ENCODE measurements around the gene MN1. TPM values are rescaled to one million over a fixed set of nuclear protein-coding genes. Genes with fewer than 3 reads are reported as not detected.
A peak's percentile ranks its signal among the peaks of the same experiment; 100 is the strongest.

MN1 gene
- total and polyA plus RNA-seq, 12 donors = 0.64 to 2.7 (median 1.1) TPM

DNA sequence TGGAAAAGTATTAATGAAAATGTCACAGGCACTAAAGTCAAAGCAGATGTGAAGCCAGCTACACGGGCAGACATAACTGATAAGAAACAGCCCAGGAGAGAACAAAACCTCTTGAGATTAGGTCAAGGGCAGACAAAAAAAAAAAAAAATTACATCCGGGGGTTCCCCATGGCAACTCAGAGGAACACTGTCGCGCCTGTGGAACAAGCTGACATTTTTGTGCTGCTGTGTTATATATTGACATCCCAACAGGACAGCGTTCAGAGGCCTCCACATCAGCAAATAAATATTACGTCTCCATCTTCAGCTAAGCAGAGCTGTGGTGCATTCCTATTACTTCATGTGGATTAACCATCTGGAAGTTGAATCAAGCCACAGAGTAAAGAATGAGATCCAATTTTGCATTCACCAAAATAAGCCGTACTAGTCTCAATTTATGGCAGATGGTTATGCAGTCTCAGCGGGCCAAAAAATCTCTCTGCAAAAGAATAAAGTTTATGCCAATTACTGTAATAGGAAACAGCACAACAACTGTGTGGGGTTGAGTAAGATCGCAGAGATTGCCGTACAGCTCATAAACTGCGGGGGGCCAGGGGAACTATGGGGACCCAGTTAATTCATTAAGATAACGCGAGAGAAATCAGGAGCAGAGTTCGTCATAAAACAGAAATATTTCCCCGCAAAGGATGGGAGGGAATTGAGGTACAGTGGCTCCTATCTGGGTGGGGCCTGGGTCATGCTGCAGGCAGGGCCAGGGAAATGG lies 41.3 kb upstream of the MN1 start:
- Histone ChIP-seq H3K27me3 (no peaks in the 10 kb centered on the region), H3K27ac (no peak overlapping the region), H3K4me3 (no peak overlapping the region), H3K4me1 (replicated peaks in 1 of 2) (peaks cover 0 to 12% of the 10 kb centered on the region in 2 donors), H3K9me3 (replicated peaks in 1 of 3) (no peaks in the 10 kb centered on the region), H3K36me3 (replicated peaks in 1 of 2) (no peaks in the 10 kb centered on the region)
- intact Hi-C loops (cut with DNase I) = no loop called here
- 65 to 73% (median 68%) methylated on average over 15 of the region's 15 CpGs for WGBS, 4 donors
- TF ChIP-seq CTCF (IDR thresholded peaks at IDR 0.05) (no peak), POLR2A (IDR thresholded peaks at IDR 0.05) (no peak)
- DNase-seq = peak in 4 of 7 donors; percentile 20 to 50 (median 35)

GRCh38 chr22:27842201-27842600 lies 40.6 kb upstream of the MN1 start:
- intact Hi-C loops (cut with DNase I) = no loop called here
- Histone ChIP-seq H3K36me3 (replicated peaks in 1 of 2) (no peaks in the 10 kb centered on the region), H3K4me1 (replicated peaks in 1 of 2) (peaks cover 0 to 12% of the 10 kb centered on the region in 2 donors), H3K27me3 (no peaks in the 10 kb centered on the region), H3K4me3 (no peak overlapping the region), H3K27ac (peak overlapping the region in 1 of 5 donors; percentile 47), H3K9me3 (replicated peaks in 1 of 3) (no peaks in the 10 kb centered on the region)
- TF ChIP-seq CTCF (IDR thresholded peaks at IDR 0.05) = no peak
- no peak for TF ChIP-seq POLR2A (IDR thresholded peaks at IDR 0.05)
- WGBS, 4 donors = 17 to 65% (median 65%) methylated on average over 1 of the region's 1 CpG; no CpG with 5 or more reads in 1 of the 4 donors
- DNase-seq = peak in 1 of 7 donors; percentile 10

DNA sequence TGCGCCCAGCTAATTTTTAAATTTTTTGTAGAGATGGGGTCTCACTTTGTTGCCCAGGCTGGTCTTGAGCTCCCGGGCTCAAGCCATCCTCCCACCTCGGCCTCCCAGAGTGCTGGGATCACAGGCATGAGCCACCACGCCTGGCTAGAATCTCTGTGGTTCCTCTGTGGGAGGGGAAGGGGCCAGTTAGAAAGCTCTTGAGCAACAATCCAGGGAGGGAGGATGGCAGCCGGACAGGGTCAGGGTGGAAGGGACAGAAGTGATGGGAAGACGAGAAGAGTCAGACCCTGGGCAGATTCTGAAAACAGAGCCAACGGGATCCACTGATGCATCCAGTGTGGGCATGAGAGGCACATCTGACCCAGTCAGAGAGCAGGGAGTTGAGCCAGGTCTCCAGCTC lies 38.9 kb upstream of the MN1 start:
- 95 to 98% (median 97%) methylated on average over 6 to 7 of the region's 7 CpGs for WGBS, 4 donors
- Histone ChIP-seq H3K4me1 (replicated peaks in 1 of 2) (peaks cover 0 to 12% of the 10 kb centered on the region in 2 donors), H3K27me3 (no peaks in the 10 kb centered on the region), H3K36me3 (replicated peaks in 1 of 2) (no peaks in the 10 kb centered on the region), H3K4me3 (no peak overlapping the region), H3K27ac (no peak overlapping the region), H3K9me3 (replicated peaks in 1 of 3) (no peaks in the 10 kb centered on the region)
- DNase-seq = peak in 2 of 7 donors; percentile 9 to 28
- intact Hi-C loops (cut with DNase I) = no loop called here
- TF ChIP-seq POLR2A (IDR thresholded peaks at IDR 0.05) (no peak), CTCF (IDR thresholded peaks at IDR 0.05) (no peak)

DNA sequence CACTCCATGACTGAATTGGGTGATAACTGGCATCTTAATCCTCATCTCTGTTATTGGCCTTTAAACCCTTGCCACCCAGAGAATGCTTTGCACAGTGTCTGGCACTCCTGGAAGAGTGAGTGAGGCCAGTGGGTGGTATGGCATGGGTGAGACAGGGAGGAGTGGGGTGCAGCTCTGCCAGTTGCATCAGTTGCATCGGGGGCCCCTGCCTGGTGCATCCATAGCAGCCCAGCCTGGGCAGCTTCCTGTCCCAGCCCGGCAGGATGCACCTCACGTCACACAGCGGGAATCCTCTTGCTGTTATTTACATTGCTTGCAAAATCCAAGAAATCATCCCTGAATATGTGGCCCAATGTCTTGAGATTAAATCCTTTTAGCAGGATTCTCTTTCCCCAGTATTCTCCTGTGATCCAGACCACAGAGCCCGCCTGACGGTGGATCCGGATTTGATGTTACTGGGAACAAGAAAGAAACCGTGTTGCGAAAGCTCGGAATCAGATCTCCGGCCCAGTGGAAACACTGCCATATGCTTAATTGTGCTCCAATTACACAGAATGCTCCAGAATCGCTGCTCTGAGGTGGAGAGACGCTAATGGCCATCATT lies 37.6 kb upstream of the MN1 start:
- TF ChIP-seq POLR2A (IDR thresholded peaks at IDR 0.05) (no peak), CTCF (IDR thresholded peaks at IDR 0.05) (no peak)
- H3K4me3 ChIP-seq = no peak overlapping the region
- H3K36me3 ChIP-seq (replicated peaks in 1 of 2) = no peaks in the 10 kb centered on the region
- no peaks in the 10 kb centered on the region for H3K9me3 ChIP-seq (replicated peaks in 1 of 3)
- 89 to 94% (median 91%) methylated on average over 13 of the region's 13 CpGs for whole genome bisulfite sequencing, 4 donors
- peaks cover 0 to 12% of the 10 kb centered on the region in 2 donors for H3K4me1 ChIP-seq (replicated peaks in 1 of 2)
- intact Hi-C loops (cut with DNase I) = no loop called here
- peak in 1 of 7 donors; percentile 15 for DNase-seq
- H3K27ac ChIP-seq = no peak overlapping the region
- H3K27me3 ChIP-seq = no peaks in the 10 kb centered on the region

Measured in adrenal gland (tissue), 12 donors.